GM13977 (cell line): ENCODE measurements around the gene KRTAP5-2.
"Not testable (repeated sequence)": the region's sequence is repeated elsewhere in the genome, so short reads cannot be mapped to it uniquely, and the experiment has no call there.

ENCODE experiments used
- DNase-seq: peaks from one replicate; pipeline ENCODE4 v3.0.0; 2012; ENCODE audit warnings: low spot score
- CTCF ChIP-seq: IDR thresholded peaks from 2 replicates; pipeline ENCODE4 v1.5.1; 2012; ENCODE audit warnings: mild to moderate bottlenecking, control low read depth; ENCODE audit not compliant: insufficient read depth; ENCODE audit errors: extremely low read depth, missing control alignments
- in situ Hi-C: fragments of 300-500 bp; cut with MboI; formaldehyde crosslinking; loops from one replicate; pipeline ENCODE4 v1.12.0; 2022; ENCODE audit warnings: low sequenced_read_pairs, low pct_unique_long_range_greater_than_20kb, mixed read lengths, inconsistent platforms; ENCODE audit not compliant: unreplicated experiment

The KRTAP5-2 gene

GRCh38 chr11:1581976-1582375, 16.1 kb downstream of the KRTAP5-2 start:
- DNase-seq: no peak
- TF ChIP-seq CTCF: no peak

GRCh38 chr11:1576825-1577224, 21.3 kb downstream of the KRTAP5-2 start:
- no peak for DNase-seq
- TF ChIP-seq CTCF: no peak
- in situ Hi-C loops: no loop called here

More at GRCh38 chr11:1581976-1582375, 16.1 kb downstream of the KRTAP5-2 start:
- in situ Hi-C loops: no loop called here

- in situ Hi-C loops, DNase-seq: not testable (repeated sequence)
Measured at GRCh38 chr11:1575756-1576155, 22.3 kb downstream of the KRTAP5-2 start.

GRCh38 chr11:1574933-1575242, 23.2 kb downstream of the KRTAP5-2 start:
- DNase-seq: no peak
- in situ Hi-C loops: no loop called here
- no peak for TF ChIP-seq CTCF

GRCh38 chr11:1574238-1574932, 23.7 kb downstream of the KRTAP5-2 start:
- DNase-seq: peak; percentile 86
- in situ Hi-C loops: no loop called here
- TF ChIP-seq CTCF: peak; percentile 99

GRCh38 chr11:1573903-1574237, 24.2 kb downstream of the KRTAP5-2 start:
- in situ Hi-C loops: no loop called here
- TF ChIP-seq CTCF: no peak
- DNase-seq: peak; percentile 35

- in situ Hi-C loops: no loop called here
- peak; percentile 35 for DNase-seq
- TF ChIP-seq CTCF: no peak
Measured at GRCh38 chr11:1573077-1573902, 24.8 kb downstream of the KRTAP5-2 start.
